Activated CD4-positive, alpha-beta T cell treated with anti-CD3 and anti-CD28 coated beads, Interleukin-2, amount 50 U/mL, for 24 hours (primary cell): Measurements from ENCODE around the gene FAAP100.
A peak's percentile ranks its signal among the peaks of the same experiment; 100 is the strongest.

Experiments used
- DNase-seq, 2 donors: peaks; one replicate each; pipeline ENCODE4 v3.0.0-alpha.2; 2020; ENCODE audit warnings: low read depth in 1 of 2, low spot score in 1 of 2

Gene FAAP100

DNA sequence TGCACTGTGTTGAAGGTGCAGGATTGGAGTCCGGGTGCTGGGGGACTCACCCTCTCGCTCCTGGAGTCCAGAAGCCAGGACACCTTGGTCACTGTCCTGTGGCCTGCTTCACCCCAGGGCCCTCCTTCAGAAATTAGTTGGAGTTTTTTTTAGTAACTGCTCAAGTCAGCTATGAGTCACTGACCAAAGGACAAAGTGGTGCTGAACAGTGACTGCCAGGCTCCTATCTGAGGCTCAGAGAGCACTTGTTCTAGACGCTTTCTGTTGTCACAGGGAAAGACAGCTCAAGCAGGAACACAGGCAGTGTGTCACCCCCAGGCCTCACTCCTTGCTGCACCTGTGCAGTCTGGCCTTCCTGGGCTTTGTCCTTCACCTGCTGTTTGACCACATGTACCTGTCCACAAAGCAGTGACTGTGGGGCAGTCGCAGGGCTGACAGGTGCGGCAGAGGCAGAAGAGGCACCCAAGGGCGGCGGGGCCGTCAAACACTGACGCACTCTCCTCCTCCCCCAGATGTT, 4.1 kb upstream of the FAAP100 start:
- DNase-seq, result no peak

DNA sequence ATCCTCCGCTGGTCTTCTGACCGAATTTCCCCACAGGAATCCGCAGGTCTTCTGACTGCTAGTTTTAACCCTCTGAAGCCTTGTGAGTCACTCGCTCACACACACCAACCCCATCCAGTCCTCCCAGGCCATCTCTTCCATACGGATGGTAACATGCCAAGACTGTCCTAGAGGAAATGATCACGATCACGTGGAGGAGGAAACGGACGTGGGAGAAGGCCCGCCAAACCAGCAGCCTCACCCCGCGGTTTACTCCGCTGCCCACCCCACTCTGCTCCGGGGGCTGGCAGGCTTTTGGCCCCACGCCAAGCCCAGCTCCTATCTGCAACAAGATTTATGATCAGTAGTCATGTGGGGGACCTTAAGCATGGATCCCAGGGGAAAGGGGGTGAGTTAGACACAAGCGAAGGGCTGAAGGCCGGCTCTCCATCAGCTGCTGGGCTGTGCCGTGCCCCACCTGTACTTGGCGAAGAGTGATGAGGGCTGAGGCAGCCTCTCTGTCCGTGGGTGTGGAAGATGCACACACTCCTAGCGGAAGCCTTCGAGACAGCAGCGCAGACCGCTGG, 1.5 kb upstream of the FAAP100 start:
- DNase-seq, result no peak

DNA sequence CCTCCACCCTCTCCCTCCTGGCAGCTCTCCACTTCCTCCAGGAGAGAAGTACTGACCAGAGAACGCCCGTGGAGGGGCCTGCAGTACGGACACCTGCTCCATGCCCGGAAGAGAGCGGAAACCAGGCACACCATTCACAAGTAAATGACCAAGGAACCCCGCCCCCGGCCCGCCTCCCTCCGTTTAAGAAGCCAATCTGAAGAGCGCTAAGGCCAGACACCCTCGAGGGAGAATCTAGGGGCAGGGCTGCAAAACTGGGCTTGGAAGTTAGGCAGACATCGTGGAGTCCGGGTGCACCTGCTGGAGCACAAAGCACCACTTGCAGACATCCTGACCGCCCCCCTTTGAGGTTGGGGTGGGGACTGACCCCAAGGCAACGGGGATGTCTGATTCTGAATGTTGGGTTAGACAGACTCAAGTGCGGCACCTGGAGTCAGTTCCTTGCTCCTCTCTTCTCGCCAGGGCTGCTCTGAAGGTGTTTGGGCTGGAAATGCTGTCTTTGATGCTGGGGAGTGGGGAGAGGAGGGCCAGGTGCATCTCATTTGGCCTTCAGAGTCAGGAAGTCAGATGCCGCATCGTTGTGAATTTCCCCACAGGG, 964 bp upstream of the FAAP100 start:
- DNase-seq, result peak in 1 of 2 donors; percentile 68

DNA sequence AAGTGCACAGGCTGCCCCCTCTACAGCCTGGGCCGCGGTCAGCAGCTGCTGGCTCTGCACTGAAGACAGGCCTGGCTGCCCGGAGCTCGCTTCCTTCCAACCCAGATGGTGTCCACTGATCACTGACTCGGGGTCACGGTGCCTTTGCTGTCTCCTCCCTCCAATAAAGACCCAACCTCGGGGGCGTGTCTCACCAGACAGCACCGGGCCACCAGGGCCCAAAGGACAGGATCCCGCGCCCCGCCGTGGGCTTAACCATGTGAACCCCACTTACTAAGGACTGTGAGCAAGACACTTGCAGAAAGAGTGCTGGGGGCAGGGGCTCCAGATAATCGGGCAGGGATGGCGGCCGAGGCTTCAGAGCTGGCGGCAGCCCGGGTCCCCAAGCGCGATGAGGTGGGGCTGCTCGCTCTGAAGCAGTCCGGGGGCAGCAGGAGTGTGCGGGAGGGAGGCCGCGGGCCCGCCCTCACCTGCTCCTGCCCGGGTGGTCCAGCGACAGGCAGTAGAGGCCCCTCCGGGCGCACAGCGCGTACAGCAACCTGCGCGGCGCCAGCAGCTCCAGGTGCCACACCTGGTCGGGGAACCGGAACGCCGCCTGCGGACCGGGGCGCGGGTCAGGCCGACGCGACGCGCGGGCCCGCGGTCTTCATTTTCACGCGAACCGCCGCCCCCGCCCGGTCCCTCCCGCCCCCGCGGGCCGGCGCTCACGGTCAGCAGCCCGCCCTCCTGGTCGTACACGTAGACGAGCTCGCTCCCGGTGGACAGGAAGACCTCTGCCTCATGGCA, 502 bp downstream of the FAAP100 start:
- no peak for DNase-seq

DNA sequence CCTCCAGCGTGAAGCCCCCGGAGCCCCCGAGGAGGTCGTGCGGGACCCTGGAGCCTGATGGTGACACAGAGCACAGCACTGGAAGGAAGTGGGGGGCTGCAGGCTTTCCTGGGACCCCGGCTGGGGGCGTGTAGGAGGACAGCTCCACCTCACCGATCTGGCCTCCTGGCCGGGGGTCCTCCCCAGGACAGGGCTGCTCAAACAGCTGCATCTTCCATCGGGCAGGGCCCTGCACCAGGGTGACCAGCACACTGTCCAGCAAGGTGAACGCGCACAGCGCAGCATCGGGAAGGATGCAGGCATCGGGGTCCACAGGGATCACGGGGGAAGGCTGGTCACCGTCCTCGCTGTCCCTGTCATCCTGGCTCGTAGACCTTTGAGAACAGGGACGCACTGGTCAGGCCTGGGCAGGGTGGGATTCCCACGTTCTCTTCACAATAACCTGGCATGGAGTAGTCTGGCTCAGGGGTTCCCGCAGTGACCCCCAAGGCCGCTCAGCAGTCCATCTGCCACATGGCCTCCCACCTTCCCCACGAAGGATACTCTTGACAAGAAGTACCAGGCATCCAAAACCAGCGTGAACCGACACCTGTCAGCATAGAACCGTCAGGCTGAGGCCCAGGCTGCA, 1.2 kb downstream of the FAAP100 start:
- DNase-seq, result no peak

DNA sequence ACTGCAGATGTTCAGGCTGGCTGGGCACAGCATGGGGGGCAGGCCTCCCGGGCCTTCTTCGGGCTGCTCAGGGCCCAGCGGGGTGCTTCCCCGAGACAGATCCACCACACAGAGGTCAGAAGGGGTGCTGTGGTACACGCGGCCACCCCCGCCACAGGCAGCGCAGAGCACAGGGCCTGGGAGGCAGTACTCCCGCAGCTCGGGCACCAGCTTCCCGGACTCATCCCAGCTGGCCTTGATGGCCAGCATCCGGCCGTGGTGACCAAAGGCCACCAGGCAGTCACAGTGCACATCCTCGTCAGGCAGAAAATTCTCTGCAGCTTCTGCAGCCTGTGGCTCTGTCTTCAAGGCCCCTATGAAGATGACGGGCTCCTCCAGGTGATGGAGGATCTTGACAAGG, 1.9 kb downstream of the FAAP100 start:
- DNase-seq, result no peak

DNA sequence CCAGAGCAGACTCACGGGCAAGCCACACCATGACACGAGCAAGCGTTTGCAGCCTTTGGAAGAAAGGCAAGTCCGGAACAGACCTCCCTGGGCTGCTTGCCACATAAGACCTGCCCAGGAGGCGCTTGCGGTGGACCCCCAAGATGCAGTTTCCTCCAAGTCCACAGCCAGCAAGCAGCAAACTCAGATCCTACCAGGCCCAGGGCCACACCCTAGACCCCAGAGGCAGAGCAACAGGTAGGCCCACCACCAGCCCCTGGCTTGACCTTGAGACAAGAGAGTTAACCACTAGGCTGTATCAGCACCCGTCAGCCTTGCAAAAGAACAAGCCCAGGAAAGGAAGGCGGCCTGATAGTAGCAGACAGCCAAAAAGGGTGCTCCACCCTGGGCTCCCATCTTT, 2.3 kb downstream of the FAAP100 start:
- no peak for DNase-seq

DNA sequence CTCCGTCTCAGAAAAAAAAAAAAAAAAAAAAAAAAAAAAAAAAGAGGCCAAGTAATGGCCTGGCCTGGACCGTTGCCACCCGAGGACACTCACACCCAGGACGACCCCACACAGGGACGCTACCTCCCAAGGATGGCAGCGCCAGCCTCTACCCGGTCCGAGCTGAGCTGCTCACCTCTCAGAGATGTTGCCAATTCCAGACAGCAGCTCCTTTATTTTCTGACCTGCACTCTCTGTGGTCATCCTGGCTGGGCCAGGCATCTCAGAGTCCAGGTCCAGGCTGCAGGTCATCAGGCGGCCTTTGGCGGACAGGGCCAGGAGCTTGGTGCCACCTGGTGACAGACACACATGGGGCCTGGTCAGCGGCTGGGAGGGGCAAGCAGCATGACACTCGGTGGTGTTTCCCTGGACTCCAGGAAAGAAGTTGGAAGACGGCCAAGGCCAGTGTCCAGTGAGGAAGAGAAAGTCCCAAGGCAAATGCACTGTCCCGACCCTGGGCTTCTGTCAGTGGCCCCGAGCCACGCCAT, 3.1 kb downstream of the FAAP100 start:
- no peak for DNase-seq

DNA sequence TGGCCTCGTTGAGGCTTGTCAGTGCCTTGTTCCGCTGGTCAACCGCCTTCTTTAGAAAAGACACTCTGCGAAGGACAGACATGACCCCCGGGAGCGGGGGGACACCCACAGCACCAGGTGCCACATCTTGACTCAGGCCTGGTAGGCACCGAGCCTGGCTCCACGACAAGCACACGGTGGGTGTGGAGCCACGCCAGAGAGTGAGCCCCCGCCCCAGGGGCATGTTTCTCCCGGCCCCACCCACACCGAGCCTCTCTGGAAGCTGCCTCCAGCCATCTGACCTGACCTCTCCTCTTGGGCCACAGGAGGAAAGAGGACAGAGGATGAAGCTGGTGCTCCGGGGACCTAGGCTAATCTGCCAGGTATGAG, 4.6 kb downstream of the FAAP100 start:
- no peak for DNase-seq

DNA sequence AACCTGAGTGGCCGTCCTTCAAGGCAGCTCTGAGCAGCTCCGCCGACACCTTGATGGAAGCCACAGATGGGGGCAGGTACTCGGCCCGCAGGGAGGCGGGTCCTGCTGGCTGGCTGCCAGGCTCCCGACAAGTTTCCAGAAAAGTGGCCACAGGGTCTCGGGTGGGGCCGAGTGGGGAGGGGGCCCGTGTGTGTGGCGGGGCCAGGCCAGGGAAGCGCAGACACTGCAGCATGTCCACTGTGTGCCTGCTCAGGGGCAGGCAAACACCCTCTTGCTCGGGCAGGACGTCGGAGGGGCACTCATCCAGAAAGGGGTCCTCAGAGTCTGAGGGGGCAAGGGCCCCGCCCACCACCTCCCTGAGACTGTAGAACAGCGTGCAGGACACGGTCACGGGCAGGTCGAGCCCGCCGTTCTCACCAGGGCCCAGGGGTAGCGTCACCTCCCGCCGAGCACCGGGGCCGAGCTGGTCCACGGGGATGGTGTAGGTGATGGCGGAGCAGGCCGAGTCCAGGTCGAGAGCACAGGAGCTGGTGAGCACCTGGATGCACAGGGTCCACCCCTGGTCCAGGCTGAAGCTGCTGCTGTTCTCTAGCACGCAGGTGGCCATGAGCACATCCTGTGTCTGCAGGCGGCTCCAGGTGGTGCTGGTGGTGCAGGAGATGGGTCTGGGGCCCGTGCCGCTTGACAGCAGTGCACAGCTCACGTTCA, 5.1 kb downstream of the FAAP100 start:
- DNase-seq, result no peak

DNA sequence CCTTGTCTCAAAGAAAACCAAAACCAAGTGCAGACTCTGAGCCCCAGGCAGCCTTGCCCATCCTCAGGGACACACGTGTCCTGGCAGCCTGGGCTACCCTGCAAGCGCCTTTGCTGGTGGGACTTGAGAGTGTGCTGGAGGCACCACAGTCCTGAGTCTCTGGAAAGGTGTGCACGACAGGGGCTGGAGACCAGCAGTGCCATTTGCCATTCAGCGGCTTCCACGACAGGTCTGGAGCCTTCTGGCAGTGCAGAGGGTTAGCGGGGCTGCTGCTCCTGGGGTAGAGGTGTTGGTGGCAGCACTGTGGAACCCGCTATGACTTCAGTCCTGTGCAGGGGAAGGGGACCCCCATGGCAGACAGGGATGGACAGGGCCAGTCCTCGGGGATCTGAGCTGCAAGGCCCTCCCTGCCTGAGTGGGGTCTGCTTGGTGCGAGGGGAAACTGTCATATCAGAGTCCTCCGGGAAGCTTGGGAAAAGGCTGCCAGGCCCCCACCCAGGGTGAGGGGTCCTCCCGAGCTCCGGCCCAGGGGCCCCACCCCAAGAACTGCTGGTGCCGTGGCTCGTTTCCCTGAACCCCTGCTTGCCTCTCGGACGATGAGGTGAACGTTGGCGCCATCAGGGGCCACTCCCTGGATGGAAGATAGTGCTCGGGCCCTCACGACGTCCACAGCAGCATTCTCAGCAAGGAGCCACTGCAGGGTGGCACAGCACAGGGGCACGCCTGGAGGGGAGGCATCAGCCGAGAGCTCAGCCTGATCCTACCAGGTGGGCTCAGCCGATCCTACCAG, 6.8 kb downstream of the FAAP100 start:
- DNase-seq, result no peak

DNA sequence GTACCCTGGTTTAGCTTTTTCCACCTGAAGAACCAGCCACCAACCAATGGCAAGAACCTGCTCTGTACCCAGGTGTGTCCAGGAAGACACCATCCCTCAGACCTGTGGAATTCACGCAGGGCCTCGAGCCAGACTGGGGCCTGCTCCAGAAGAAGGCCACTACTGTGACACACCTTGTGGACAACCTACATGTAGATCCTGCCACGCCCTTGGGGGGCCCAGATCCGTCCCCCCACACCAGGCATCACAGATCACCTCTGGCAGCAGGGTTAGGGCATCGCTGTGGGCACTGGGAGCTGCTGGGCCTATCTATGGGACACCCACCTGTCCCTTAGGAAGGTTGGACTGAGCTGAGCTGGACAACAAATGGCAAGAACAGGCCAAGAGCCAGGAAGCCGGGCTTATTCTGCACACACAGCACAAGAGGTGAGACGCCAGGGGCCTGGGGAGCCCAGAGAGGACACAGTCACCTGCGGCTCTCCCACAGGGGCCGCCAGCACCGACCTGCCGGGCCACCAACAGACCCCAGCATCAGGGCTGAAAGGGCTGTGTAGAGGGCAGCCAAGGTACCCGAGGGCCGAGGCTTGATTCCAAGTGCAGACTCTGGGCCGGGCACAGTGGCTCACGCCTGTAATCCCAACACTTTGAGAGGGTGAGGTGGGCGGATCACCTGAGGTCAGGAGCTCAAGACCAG, 7.7 kb downstream of the FAAP100 start:
- no peak for DNase-seq

DNA sequence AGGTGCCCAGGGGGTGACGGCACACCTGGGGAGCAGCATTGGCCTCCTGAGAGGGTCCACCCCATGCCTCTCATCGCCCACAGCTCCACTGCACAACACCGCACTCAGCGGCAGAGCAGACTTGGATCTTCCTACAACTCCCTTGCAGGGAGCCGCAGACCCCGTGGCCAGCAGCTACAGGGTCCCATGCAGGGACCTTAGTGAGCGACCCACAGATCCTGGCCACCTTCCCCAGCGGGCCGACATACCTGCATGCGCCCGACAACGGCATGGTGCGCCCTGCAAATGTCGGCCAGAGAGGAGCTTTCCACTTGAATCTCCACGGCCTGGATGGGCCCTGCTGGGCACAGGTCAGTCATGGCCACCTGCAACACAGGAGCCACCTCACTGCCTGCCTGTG, 8.4 kb downstream of the FAAP100 start:
- DNase-seq, result no peak

DNA sequence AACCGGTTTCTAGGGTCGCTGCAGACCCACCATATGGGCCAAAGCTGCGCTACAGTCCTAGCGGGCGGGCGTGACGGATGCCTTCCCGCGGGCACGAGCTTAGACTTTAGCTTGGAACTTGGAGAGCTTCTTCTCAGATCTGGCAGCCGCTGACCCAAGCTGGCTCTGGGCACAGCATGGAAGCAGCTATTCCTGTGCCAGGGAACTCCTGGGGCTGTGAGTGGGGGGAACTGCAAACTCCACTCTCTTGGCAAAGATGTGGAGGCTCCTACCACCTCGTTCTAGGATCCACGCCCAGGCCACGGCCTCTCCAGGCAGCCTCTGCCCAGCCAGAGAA, 8.8 kb downstream of the FAAP100 start:
- no peak for DNase-seq

DNA sequence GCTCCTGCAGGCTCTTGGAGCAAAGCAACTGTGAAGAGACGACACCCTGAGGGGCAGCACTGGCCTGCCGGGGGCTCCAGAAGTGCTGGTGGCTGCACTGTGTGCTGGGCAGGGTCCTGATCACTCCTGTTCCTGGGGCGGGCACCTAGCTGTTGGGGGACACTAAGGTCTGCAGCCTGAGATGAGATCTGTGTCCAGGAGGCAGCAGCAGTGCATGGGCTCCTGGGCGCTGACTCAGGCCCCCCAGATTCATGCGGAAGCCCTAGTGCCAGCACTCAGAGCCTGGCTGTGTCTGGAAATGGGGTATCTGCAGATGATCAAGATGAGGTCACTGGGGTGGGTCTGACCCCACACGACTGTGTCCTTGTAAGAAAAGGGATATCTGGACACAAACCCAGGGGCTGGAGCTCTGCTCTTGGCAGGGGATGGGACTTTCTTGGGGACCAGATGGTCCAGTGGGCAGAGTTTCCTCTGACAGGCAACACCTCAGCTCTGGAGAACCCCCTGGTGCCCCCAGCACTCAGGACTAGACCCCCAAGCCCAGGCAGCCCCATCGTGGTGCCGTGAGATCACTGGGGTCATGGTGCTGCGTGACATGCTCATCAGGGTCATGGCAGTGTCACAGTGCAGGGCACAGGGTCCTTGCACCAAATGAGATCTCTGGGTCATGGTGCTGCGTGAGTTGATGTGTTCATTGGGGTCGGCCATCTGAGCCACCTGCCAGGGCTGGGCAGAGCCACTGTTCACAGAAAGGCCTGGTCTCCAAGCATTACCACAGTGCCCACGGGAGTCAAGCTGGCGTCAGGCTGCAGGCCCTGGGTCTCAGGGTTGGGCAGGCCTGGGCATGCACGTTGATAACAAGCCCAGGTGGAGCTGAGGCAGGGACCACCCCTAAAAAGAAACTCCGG, 9.5 kb downstream of the FAAP100 start:
- DNase-seq, result no peak

DNA sequence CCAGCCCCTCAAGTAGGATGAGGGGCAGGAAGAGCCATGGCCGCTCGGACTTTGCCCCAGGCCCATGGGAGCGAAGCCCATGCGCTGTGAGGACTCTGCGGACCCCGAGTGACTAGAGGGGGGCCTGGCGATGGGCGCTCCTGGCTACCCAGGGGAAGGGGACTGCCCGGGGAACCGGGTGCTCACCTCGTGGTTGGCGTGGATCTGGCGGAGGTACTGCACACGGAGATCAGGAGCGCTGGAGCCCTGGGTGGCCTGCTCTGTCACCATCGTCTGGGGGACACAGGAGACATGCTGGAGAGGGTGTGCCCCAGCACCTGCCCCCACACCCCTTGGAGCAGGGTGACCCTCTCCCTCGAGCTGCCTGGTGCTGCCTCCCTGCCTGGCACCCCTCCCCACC, 11.0 kb downstream of the FAAP100 start:
- DNase-seq, result no peak

DNA sequence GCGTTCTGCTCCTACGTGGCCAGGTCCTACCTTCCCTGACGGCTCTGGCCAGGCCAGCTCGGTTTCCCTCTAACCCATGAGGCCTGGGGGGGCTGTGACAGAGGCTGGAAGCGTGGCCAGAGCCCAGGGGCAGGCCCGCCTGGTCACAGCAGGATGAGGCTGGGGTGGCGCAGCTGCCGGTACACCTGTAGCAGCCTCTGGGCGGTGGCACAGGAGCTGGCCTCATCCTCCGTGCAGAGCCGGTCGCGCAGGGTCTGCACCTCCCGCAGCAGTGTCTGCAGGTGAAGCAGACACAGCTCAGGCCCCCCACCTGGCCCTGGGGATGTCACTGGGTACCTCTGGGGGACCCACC, 11.5 kb downstream of the FAAP100 start:
- DNase-seq, result no peak

DNA sequence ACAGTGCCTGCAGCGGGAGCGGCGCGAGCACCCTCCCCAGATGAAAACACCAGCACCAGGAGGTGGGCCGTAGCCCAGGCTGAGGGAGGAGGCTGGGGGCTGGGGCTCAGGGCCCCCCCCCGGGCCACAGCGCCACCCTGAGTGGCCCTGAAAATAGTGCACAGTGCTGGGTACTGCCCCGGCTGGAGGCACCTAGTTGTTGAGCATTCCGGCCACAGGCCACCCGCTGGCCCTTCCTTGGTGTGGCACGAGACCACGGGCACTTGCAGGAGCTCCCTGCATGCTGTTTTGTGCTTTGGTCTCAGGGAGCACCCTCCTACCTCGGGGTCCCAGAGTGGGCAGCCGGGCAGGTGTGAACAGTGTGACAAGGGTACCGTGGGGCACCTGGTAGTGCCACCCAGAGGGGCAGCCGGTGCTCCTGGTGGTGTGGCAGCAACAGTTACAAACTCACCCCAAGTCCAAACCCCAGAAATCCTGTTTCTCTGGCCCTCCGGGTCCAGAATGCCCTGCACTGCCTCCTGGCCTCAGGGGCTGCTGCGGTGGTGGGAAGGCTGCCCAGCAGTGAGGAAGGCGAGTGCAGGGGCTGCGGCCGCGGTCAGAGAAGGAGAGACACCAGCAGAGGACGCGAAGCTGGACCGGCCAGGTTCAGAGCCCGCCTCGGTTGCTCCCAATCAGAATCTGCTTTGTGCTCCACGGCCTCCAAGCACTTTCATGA, 12.0 kb downstream of the FAAP100 start:
- no peak for DNase-seq

DNA sequence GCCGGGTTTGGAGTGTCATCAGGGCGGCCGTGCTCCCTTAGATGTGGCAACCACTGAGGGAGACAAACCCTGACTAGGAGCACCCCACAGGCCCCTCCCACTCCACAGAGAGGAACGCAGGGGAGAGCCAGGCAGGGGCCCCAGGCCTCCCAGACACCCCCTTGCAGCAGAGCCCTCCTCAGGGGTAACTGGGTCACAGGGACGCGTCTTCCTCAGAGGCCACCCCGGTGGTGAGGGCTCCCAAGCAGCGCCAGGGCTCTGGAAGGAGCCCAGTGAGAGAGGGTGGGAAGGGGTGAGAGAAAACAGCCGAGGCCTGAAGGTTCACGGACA, 12.6 kb downstream of the FAAP100 start:
- no peak for DNase-seq
